Testis (tissue), 3 donors: ENCODE results near the gene NAGLU. TPM values are rescaled to one million over a fixed set of nuclear protein-coding genes. Genes with fewer than 3 reads are reported as not detected.

Source experiments
- DNase-seq: peaks from one replicate; pipeline ENCODE4 v3.0.0-alpha.2; 2019
- H3K27ac ChIP-seq, 2 donors: fragments of 200-600 bp; sonication (generic); one replicate each; pipeline ENCODE4 v1.5.1; 2019
- H3K27me3 ChIP-seq: fragments of 200-600 bp; sonication (generic); one replicate; pipeline ENCODE4 v1.5.1; 2019
- H3K36me3 ChIP-seq: fragments of 200-600 bp; sonication (generic); one replicate; pipeline ENCODE4 v1.5.1; 2017; ENCODE audit warnings: low read depth; ENCODE audit errors: missing control alignments
- H3K4me1 ChIP-seq: fragments of 200-600 bp; sonication (generic); one replicate; pipeline ENCODE4 v1.5.1; 2019
- H3K4me3 ChIP-seq, 2 donors: fragments of 200-600 bp; sonication (generic); one replicate each; pipeline ENCODE4 v1.5.1; 2017 to 2019
- H3K9me3 ChIP-seq: fragments of 200-600 bp; sonication (generic); one replicate; pipeline ENCODE4 v1.5.1; 2017
- POLR2A ChIP-seq: fragments of 450-650 bp; IDR thresholded peaks from one replicate; pipeline ENCODE4 v1.6.1; 2017; ENCODE audit warnings: antibody characterized with exemption, mild to moderate bottlenecking, moderate library complexity
- WGBS, 2 donors: methylation state at CpG; one replicate each; pipeline ENCODE4 v1.1.5; 2018; 5-methylcytosine and 5-hydroxymethylcytosine counted together
- intact Hi-C: fragments of 100-400 bp; cut with DNase I; formaldehyde crosslinking; loops from one replicate; pipeline ENCODE4 v1.15.1; 2023; ENCODE audit warnings: low total_unique reads
- polyA plus RNA-seq: library from polyadenylated mRNA; stranded (reverse); fragments of 350-450 nt; fragmentation: Illumina TruSeq; extraction: RNeasy Lipid Tissue Mini Kit (QIAGEN cat#74804); gene quantifications from one replicate; pipeline ENCODE4 v1.2.3, GENCODE V29; 2014; ENCODE audit warnings: low read depth, low replicate concordance; ENCODE audit not compliant: insufficient read depth
- total RNA-seq, 2 donors: library from RNA; depleted of rRNA; stranded (reverse); fragments of >200 nt; gene quantifications; one replicate each; pipeline ENCODE4 v1.2.3, GENCODE V29; 2016
- TF ChIP-seq, protein P1 (sequence below), 3 experiments: fragments of 450-650 bp in 2 of 3; fragments of 200-600 bp in 1 of 3; sonication (generic) in 1 of 3; IDR thresholded peaks; one replicate each; pipeline ENCODE4 v1.5.1; 2016 to 2019; ENCODE audit warnings: antibody characterized with exemption in 3 of 3, mild to moderate bottlenecking in 2 of 3, moderate library complexity in 1 of 3

NAGLU gene
- total and polyA plus RNA-seq, 3 donors from 2014 or later, result 18.9 to 40.6 (median 37.6) TPM

DNA sequence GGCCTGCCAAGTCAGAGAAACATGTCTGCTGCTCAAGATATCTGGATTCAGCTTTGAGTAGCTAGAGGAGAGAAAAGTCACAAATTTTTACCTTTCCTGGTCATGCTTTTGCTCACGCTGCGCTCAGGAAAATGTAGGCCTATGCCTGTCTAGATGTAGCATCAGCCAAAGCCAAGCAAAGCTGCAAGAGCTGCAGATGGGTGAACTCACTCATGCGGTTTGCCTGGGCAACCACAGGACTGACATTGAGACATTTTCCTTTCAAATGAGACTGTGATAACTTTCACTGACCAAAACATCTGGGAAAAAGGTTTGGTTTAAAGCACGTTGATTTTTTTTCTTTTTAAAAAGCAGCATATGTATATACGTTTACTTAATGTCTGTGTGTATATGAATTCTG is 34.0 kb upstream of the NAGLU start:
- Histone ChIP-seq H3K4me3 (no peak overlapping the region), H3K4me1 (peaks cover 8% of the 10 kb centered on the region), H3K9me3 (no peaks in the 10 kb centered on the region), H3K27ac (no peak overlapping the region), H3K27me3 (no peaks in the 10 kb centered on the region), H3K36me3 (no peaks in the 10 kb centered on the region)
- DNase-seq, result no peak
- TF ChIP-seq, protein P1, sequence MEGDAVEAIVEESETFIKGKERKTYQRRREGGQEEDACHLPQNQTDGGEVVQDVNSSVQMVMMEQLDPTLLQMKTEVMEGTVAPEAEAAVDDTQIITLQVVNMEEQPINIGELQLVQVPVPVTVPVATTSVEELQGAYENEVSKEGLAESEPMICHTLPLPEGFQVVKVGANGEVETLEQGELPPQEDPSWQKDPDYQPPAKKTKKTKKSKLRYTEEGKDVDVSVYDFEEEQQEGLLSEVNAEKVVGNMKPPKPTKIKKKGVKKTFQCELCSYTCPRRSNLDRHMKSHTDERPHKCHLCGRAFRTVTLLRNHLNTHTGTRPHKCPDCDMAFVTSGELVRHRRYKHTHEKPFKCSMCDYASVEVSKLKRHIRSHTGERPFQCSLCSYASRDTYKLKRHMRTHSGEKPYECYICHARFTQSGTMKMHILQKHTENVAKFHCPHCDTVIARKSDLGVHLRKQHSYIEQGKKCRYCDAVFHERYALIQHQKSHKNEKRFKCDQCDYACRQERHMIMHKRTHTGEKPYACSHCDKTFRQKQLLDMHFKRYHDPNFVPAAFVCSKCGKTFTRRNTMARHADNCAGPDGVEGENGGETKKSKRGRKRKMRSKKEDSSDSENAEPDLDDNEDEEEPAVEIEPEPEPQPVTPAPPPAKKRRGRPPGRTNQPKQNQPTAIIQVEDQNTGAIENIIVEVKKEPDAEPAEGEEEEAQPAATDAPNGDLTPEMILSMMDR (IDR thresholded peaks at IDR 0.05), result no peak
- TF ChIP-seq POLR2A, result no peak
- intact Hi-C loops, result no loop called here
- WGBS, 2 donors, result 89 to 91% methylated on average over 5 of the region's 5 CpGs

DNA sequence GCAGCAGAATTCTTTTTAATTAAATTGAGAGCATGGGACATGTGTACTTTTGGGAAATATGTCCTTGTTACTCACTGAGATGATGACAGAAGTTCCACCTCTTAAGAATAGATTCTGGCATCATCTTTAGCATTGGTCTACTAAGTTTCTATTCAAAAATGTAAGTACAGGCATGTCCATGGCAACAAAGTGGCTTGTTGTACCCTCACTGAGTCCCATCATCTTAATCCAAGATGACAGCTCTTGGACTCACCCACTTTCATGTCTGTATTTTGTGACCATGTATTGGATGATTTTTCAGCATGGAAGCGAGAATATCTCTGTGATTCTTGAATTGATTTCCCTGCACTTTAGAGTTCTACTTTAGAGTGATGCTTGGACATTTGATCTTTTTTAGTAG is 33.1 kb upstream of the NAGLU start:
- DNase-seq, result no peak
- no peaks in the 10 kb centered on the region for H3K9me3 ChIP-seq
- H3K27ac ChIP-seq, result no peak overlapping the region
- WGBS, 2 donors, result 90 to 96% methylated on average over 1 of the region's 1 CpG
- peaks cover 8% of the 10 kb centered on the region for H3K4me1 ChIP-seq
- TF ChIP-seq, protein P1 (IDR thresholded peaks at IDR 0.05), result no peak
- no peak for TF ChIP-seq POLR2A
- H3K4me3 ChIP-seq, result no peak overlapping the region
- no peaks in the 10 kb centered on the region for H3K36me3 ChIP-seq
- intact Hi-C loops, result no loop called here
- no peaks in the 10 kb centered on the region for H3K27me3 ChIP-seq

DNA sequence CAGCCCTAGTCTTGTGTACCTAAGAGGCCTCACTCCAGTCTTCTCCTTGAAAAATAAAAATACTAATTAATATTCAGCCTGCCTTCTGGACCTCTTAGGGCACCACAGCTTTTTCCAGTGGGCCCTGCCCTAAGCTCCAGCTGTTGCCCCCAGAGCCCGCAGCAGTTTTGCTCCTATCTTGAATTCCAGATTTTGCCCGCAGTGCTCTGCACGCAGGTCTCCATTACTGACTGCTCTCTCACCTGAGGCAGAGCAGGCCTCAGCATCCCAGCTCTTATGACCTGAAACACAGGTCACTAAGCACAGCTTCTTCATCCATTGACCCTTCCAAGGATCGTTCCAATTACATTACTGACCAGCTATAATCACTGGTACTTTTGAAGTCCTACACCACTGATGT is 28.4 kb upstream of the NAGLU start:
- peak overlapping the region in 1 of 2 donors; percentile 29 for H3K27ac ChIP-seq
- DNase-seq, result no peak
- TF ChIP-seq POLR2A, result no peak
- H3K9me3 ChIP-seq, result no peaks in the 10 kb centered on the region
- H3K36me3 ChIP-seq, result no peaks in the 10 kb centered on the region
- 92 to 95% methylated on average over 4 of the region's 4 CpGs for WGBS, 2 donors
- peaks cover 21% of the 10 kb centered on the region for H3K4me1 ChIP-seq
- H3K27me3 ChIP-seq, result no peaks in the 10 kb centered on the region
- no peak overlapping the region for H3K4me3 ChIP-seq
- intact Hi-C loops, result no loop called here

DNA sequence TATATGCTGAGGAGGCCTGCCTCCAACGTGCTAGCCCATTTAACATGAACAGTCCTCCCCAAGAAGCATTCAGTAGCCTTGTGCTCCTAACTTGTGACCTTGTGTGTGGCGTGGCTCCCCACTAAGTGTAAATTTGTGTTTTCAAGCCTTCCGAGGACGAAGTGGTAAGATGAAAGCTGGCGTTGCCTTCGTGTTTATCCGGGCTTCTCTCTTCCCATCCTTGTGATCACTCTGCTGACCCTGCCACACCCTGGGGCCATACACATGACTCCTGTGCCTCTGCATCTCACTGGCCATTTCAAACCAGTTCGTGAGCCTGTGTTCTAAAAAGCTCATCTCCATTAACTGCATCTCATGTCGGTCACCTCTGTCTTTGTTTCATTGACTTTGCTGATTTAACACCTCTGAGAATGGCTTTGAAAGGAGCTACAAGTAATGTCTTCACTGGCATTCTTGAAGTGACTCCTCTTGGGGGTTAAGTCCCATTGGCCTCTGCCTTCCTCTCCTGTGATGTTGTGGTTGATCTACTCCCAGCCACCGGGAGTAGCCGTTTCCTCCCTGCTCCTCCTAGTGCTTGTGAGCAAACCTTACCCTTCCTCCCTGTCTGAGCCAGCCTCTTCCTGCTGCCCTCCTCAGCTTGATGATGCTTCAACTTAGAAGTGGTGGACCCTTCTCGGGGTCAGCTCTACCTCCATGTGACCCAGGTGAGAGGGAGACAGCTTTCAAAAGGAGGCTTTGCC is 27.4 kb upstream of the NAGLU start:
- no peaks in the 10 kb centered on the region for H3K36me3 ChIP-seq
- peaks cover 25% of the 10 kb centered on the region for H3K4me1 ChIP-seq
- 78 to 81% methylated on average over 12 of the region's 12 CpGs for WGBS, 2 donors
- no peak for DNase-seq
- H3K9me3 ChIP-seq, result no peaks in the 10 kb centered on the region
- H3K27ac ChIP-seq, result no peak overlapping the region
- intact Hi-C loops, result no loop called here
- H3K4me3 ChIP-seq, result no peak overlapping the region
- TF ChIP-seq, protein P1 (IDR thresholded peaks at IDR 0.05), result no peak
- TF ChIP-seq POLR2A, result no peak
- H3K27me3 ChIP-seq, result no peaks in the 10 kb centered on the region

DNA sequence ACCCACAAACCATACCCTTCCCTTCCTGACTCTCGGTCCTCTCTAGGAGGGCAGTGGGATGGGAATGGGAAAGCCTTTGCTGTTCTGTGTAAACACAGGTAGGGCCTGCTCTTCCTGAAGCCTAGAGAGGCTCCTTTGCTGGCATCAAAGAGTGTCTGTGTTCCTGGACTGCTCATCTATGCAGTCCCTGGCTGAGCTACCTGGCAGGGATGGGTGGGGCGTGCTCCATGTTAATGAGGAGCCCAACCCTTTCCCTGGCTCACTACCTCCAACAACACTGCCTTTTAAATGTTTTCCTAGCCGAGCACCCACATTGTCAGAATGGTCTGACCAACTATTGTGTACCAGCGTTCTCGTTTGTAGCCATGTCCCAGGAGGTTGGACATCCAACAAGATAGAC is 26.6 kb upstream of the NAGLU start:
- Histone ChIP-seq H3K4me3 (no peak overlapping the region), H3K27me3 (no peaks in the 10 kb centered on the region), H3K27ac (no peak overlapping the region), H3K4me1 (peaks cover 33% of the 10 kb centered on the region), H3K9me3 (no peaks in the 10 kb centered on the region), H3K36me3 (no peaks in the 10 kb centered on the region)
- 85 to 90% methylated on average over 5 of the region's 5 CpGs for WGBS, 2 donors
- DNase-seq, result no peak
- intact Hi-C loops, result no loop called here
- TF ChIP-seq, protein P1 (IDR thresholded peaks at IDR 0.05), result no peak
